ENCODE results near the gene UBXN11. TPM values are rescaled to one million over a fixed set of nuclear protein-coding genes. Genes with fewer than 3 reads are reported as not detected.
A peak's percentile ranks its signal among the peaks of the same experiment; 100 is the strongest.

UBXN11 gene
- total RNA-seq, 1 experiment from 2014 or later = 12.5 TPM

DNA sequence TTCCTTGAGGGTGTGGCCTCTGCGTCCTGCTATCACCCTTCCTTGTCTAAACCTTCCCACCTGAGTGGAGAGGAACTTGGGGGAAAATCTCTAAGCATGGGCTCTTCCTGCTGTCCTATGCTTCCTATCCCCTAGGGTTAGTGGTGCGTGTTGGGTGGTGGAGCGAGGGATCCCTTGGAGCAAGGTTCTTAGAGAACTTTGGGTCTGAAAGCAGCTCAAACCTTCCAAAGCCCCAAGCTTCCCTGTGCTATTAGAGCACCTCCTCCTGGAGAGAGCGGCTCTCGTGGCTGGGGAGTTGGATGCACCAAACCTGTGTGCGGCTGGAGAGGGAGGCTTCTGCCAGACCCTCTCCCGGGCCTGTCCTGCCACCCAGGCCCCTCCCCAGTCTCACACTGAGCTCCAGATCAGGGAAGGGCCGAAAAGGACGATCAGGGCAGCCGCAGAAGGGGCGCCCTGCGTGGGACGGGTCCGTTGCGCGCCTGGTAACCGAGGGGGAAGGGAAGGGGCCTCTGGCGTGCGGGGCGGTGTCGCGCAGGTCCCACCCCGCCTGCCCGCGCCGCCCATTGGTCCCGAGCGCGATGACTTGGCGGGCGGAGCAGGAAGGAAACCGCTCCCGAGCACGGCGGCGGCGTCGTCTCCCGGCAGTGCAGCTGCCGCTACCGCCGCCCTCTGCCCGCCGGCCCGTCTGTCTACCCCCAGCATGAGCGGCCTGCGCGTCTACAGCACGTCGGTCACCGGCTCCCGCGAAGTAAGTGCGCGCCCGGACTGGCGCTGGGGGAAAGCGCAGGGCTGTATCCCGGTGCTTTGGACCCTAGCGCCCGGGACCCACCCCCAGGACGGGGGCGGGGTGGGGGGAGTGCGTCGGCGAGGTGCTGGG is 26.7 kb downstream of the UBXN11 start, which contains the start of gene SH3BGRL3:
SH3BGRL3 (plus strand) TSS at position 631 of the 877 bp plus-strand sequence; CDS start at position 701, 70 bp downstream.
- ChIA-PET CTCF (interaction anchor here (0.6 to 1.8 kb wide), 6 partner anchors 22 to 176 kb away, joined by 3 to 7 read pairs (median 4); partner anchors contain the start of gene CEP85), POLR2A (interaction anchor here (1.4 kb wide), 1 partner anchor 110 kb away, joined by 4 read pairs; the partner anchor contains the start of gene ZNF593)
- Mint-ChIP-seq H3K4me3 (ENCODE audit: unreplicated experiment) (peak within 1 kb of the TSS; percentile 88), H3K9me3 (ENCODE audit: unreplicated experiment) (no peaks in the 10 kb centered on the region), H3K36me3 (ENCODE audit: insufficient read depth, unreplicated experiment) (peaks cover 47% of the 10 kb centered on the region), H3K27ac (ENCODE audit: unreplicated experiment) (peak within 1 kb of the TSS; percentile 81), H3K27me3 (ENCODE audit: insufficient read depth, unreplicated experiment) (no peaks in the 10 kb centered on the region), H3K4me1 (ENCODE audit: low read depth, unreplicated experiment) (peaks cover 36% of the 10 kb centered on the region)
- intact Hi-C loops (cut with micrococcal nuclease; ENCODE audit: unreplicated experiment) = loop anchor here (2.0 kb wide), 1 partner anchor 45 kb away; the partner anchor contains the start of gene CEP85
- peak; percentile 76 to 86 for DNase-seq
- H3K4me3 ChIP-seq (ENCODE audit: low read depth, low read length) = peak within 1 kb of the TSS; percentile 82
- no peaks in the 10 kb centered on the region for H3K9me3 ChIP-seq
- H3K4me1 ChIP-seq = peaks cover 47% of the 10 kb centered on the region
- H3K36me3 ChIP-seq (ENCODE audit: control insufficient read depth, insufficient read depth, low read length) = peaks cover 2% of the 10 kb centered on the region
- no TSS peak for BruUV-seq (replicated peaks)
- H3K27me3 ChIP-seq (replicated peaks; ENCODE audit: control insufficient read depth, insufficient read depth, low read length) = no peaks in the 10 kb centered on the region
- TF ChIP-seq, protein P1, sequence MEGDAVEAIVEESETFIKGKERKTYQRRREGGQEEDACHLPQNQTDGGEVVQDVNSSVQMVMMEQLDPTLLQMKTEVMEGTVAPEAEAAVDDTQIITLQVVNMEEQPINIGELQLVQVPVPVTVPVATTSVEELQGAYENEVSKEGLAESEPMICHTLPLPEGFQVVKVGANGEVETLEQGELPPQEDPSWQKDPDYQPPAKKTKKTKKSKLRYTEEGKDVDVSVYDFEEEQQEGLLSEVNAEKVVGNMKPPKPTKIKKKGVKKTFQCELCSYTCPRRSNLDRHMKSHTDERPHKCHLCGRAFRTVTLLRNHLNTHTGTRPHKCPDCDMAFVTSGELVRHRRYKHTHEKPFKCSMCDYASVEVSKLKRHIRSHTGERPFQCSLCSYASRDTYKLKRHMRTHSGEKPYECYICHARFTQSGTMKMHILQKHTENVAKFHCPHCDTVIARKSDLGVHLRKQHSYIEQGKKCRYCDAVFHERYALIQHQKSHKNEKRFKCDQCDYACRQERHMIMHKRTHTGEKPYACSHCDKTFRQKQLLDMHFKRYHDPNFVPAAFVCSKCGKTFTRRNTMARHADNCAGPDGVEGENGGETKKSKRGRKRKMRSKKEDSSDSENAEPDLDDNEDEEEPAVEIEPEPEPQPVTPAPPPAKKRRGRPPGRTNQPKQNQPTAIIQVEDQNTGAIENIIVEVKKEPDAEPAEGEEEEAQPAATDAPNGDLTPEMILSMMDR (IDR thresholded peaks at IDR 0.05; ENCODE audit: insufficient read depth in 1 of 2, low read depth in 1 of 2, low read length in 1 of 2, severe bottlenecking in 1 of 2, unreplicated experiment in 1 of 2) = peak in 1 of 2 experiments; percentile 58

DNA sequence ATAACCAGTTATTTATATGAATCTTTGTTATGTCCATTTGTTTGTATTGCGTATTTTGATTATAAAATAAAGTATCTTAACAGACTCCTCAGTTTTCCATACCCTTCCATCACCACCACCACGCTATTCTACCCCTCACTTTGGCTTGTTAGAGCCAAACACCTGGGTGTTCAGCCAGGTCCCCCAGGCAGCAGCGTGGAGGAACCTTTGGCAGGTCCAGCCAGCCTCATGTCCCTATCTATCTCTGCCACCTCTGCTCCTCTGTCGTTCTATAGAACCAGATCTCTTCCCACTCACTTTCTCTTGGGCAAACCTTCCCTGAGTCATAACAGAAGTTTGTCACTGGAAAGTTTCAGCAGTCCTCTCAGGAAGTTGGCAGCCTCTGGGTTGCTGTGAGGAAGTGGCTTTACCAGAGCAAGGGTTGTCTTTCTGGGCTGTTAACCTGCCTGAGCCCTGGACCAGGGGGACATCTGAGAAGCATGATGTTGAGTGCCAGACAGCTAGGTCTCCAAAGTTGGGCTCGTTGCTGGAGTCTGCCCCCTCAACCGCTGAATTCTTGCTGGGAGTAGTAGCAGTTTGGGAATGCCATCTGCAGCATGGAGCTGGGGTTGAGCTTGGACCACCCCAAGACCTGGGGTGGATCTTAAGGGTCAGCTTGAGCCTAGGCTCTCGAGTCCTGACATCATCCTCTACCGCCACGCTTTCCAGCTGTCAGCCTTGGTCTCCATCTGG is 27.5 kb downstream of the UBXN11 start:
- DNase-seq = no peak
- peak overlapping the region; percentile 81 for H3K27ac Mint-ChIP-seq (ENCODE audit: unreplicated experiment)

More for the DNA sequence above, 27.5 kb downstream of the UBXN11 start:
- TF ChIP-seq, protein P1 (IDR thresholded peaks at IDR 0.05; ENCODE audit: insufficient read depth in 1 of 2, low read depth in 1 of 2, low read length in 1 of 2, severe bottlenecking in 1 of 2, unreplicated experiment in 1 of 2) = no peak
- peaks cover 41% of the 10 kb centered on the region for H3K4me1 ChIP-seq
- H3K4me3 Mint-ChIP-seq (ENCODE audit: unreplicated experiment) = peak overlapping the region; percentile 88
- BruUV-seq (replicated peaks) = TSS peak; percentile 41
- H3K36me3 Mint-ChIP-seq (ENCODE audit: insufficient read depth, unreplicated experiment) = peaks cover 50% of the 10 kb centered on the region
- H3K36me3 ChIP-seq (ENCODE audit: control insufficient read depth, insufficient read depth, low read length) = peaks cover 4% of the 10 kb centered on the region
- ChIA-PET CTCF (interaction anchor here (0.6 to 1.8 kb wide), 7 partner anchors 21 to 176 kb away, joined by 3 to 7 read pairs (median 4); partner anchors contain the start of genes CATSPER4 and CEP85), POLR2A (interaction anchor here (1.4 kb wide), 1 partner anchor 109 kb away, joined by 4 read pairs; the partner anchor contains the start of gene ZNF593)
- peaks cover 32% of the 10 kb centered on the region for H3K4me1 Mint-ChIP-seq (ENCODE audit: low read depth, unreplicated experiment)
- no peaks in the 10 kb centered on the region for H3K27me3 Mint-ChIP-seq (ENCODE audit: insufficient read depth, unreplicated experiment)
- H3K4me3 ChIP-seq (ENCODE audit: low read depth, low read length) = peak overlapping the region; percentile 82
- no peaks in the 10 kb centered on the region for H3K27me3 ChIP-seq (replicated peaks; ENCODE audit: control insufficient read depth, insufficient read depth, low read length)
- no peaks in the 10 kb centered on the region for H3K9me3 ChIP-seq
- intact Hi-C loops (cut with micrococcal nuclease; ENCODE audit: unreplicated experiment) = loop anchor here (2.0 kb wide), 1 partner anchor 44 kb away; the partner anchor contains the start of gene CEP85
- H3K9me3 Mint-ChIP-seq (ENCODE audit: unreplicated experiment) = no peaks in the 10 kb centered on the region
